DND-41 (cell line): ENCODE data around the gene DPYD.

Experiments used
- ATAC-seq: fragments of 200-7000 bp; cut with Tn5 transposase; 3 replicates; pipeline ENCODE4 v1.9.1; 2021; ENCODE audit warnings: low read depth; ENCODE audit not compliant: insufficient read depth
- DNase-seq: peaks from one replicate; pipeline ENCODE4 v3.0.0-alpha.2; 2020
- H2AFZ ChIP-seq: 2 replicates; pipeline ENCODE4 v1.6.0; 2012; ENCODE audit warnings: low read depth, low read length
- H3K27ac ChIP-seq: 2 replicates; pipeline ENCODE4 v1.5.1; 2012; ENCODE audit warnings: low read length, inconsistent platforms
- H3K27me3 ChIP-seq: fragments of 200-600 bp; sonication (generic); 2 replicates; pipeline ENCODE4 v1.6.0; 2012; ENCODE audit warnings: low read length, mild to moderate bottlenecking, inconsistent platforms; ENCODE audit not compliant: insufficient read depth, poor library complexity
- H3K36me3 ChIP-seq: 2 replicates; pipeline ENCODE4 v1.5.1; 2012; ENCODE audit warnings: low read length, inconsistent platforms; ENCODE audit not compliant: insufficient read depth
- H3K4me1 ChIP-seq: 2 replicates; pipeline ENCODE4 v1.5.1; 2012; ENCODE audit warnings: mild to moderate bottlenecking, low read length; ENCODE audit not compliant: insufficient read depth
- H3K4me2 ChIP-seq: 2 replicates; pipeline ENCODE4 v1.6.0; 2012; ENCODE audit warnings: mild to moderate bottlenecking, moderate library complexity, low read length, inconsistent platforms; ENCODE audit not compliant: insufficient read depth
- H3K4me3 ChIP-seq, 2 experiments: fragments of 200-600 bp in 1 of 2; shearing (Covaris generic) in 1 of 2; 2 replicates each; pipeline ENCODE4 v1.5.1; 2012 to 2016; ENCODE audit warnings: inconsistent platforms in 2 of 2, low read length in 2 of 2, mild to moderate bottlenecking in 2 of 2, low read depth in 1 of 2, moderate library complexity in 1 of 2
- H3K79me2 ChIP-seq: 2 replicates; pipeline ENCODE4 v1.6.0; 2012; ENCODE audit warnings: low read length, inconsistent platforms; ENCODE audit not compliant: insufficient read depth
- H3K9ac ChIP-seq: 2 replicates; pipeline ENCODE4 v1.6.0; 2012; ENCODE audit warnings: low read depth, mild to moderate bottlenecking, inconsistent platforms, low read length, moderate library complexity
- H3K9me3 ChIP-seq: 2 replicates; pipeline ENCODE4 v1.5.1; 2012; ENCODE audit warnings: low read length, moderate library complexity, mild to moderate bottlenecking, inconsistent platforms; ENCODE audit not compliant: insufficient read depth, severe bottlenecking
- H4K20me1 ChIP-seq: 2 replicates; pipeline ENCODE4 v1.6.0; 2012; ENCODE audit warnings: low read length; ENCODE audit not compliant: insufficient read depth
- CTCF ChIP-seq: IDR thresholded peaks from 2 replicates; pipeline ENCODE4 v1.5.1; 2012; ENCODE audit warnings: borderline replicate concordance, low read length, moderate library complexity, mild to moderate bottlenecking; ENCODE audit not compliant: poor library complexity, severe bottlenecking; ENCODE audit errors: extremely low read depth
- EZH2 ChIP-seq: IDR thresholded peaks from 3 replicates; pipeline ENCODE4 v1.6.1; 2012; ENCODE audit warnings: borderline replicate concordance, low read depth, mild to moderate bottlenecking, moderate library complexity, low read length, inconsistent platforms; ENCODE audit not compliant: severe bottlenecking

Gene DPYD

GRCh38 chr1:97743129-97743528 is 177.7 kb downstream of the DPYD start:
- H3K9ac ChIP-seq = no peak overlapping the region
- ATAC-seq = no peak
- no peaks in the 10 kb centered on the region for H3K9me3 ChIP-seq
- no peak overlapping the region for H2AFZ ChIP-seq
- TF ChIP-seq CTCF (no peak), EZH2 (no peak)
- no peaks in the 10 kb centered on the region for H3K27me3 ChIP-seq
- H3K4me3 ChIP-seq = no peak overlapping the region
- H3K27ac ChIP-seq = no peak overlapping the region
- H3K4me1 ChIP-seq = no peaks in the 10 kb centered on the region
- H4K20me1 ChIP-seq = no peaks in the 10 kb centered on the region
- DNase-seq = no peak
- H3K4me2 ChIP-seq = no peak overlapping the region
- H3K79me2 ChIP-seq = no peaks in the 10 kb centered on the region
- no peaks in the 10 kb centered on the region for H3K36me3 ChIP-seq

GRCh38 chr1:97740891-97741290 is 179.9 kb downstream of the DPYD start:
- H4K20me1 ChIP-seq = no peaks in the 10 kb centered on the region
- no peak overlapping the region for H2AFZ ChIP-seq
- TF ChIP-seq CTCF = no peak
- no peak for TF ChIP-seq EZH2
- H3K4me1 ChIP-seq = no peaks in the 10 kb centered on the region
- H3K27me3 ChIP-seq = no peaks in the 10 kb centered on the region
- H3K9me3 ChIP-seq = no peaks in the 10 kb centered on the region
- ATAC-seq (no peak), DNase-seq (no peak)
- H3K27ac ChIP-seq = no peak overlapping the region
- H3K79me2 ChIP-seq = no peaks in the 10 kb centered on the region; the same call in 1 of the 2 replicates
- no peak overlapping the region for H3K4me2 ChIP-seq
- no peak overlapping the region for H3K4me3 ChIP-seq
- no peak overlapping the region for H3K9ac ChIP-seq
- no peaks in the 10 kb centered on the region for H3K36me3 ChIP-seq

- Histone ChIP-seq H3K9ac (no peak overlapping the region), H4K20me1 (no peaks in the 10 kb centered on the region), H3K4me3 (no peak overlapping the region), H2AFZ (no peak overlapping the region), H3K27ac (no peak overlapping the region), H3K36me3 (no peaks in the 10 kb centered on the region), H3K79me2 (no peaks in the 10 kb centered on the region; the same call in 1 of the 2 replicates), H3K27me3 (no peaks in the 10 kb centered on the region), H3K9me3 (no peaks in the 10 kb centered on the region), H3K4me1 (no peaks in the 10 kb centered on the region), H3K4me2 (no peak overlapping the region)
- DNase-seq (no peak), ATAC-seq (no peak)
- no peak for TF ChIP-seq CTCF
- TF ChIP-seq EZH2 = no peak
These were observed 181.2 kb downstream of the DPYD start for GRCh38 chr1:97739596-97740103.

GRCh38 chr1:97738270-97738669 is 182.6 kb downstream of the DPYD start:
- Histone ChIP-seq H3K4me2 (no peak overlapping the region), H3K36me3 (no peaks in the 10 kb centered on the region), H3K9ac (no peak overlapping the region), H3K27ac (no peak overlapping the region), H3K4me3 (no peak overlapping the region), H3K27me3 (no peaks in the 10 kb centered on the region), H2AFZ (no peak overlapping the region), H3K79me2 (peaks cover 3% of the 10 kb centered on the region; the same call in 1 of the 2 replicates), H3K4me1 (no peaks in the 10 kb centered on the region), H3K9me3 (no peaks in the 10 kb centered on the region), H4K20me1 (no peaks in the 10 kb centered on the region)
- ATAC-seq = no peak
- no peak for DNase-seq
- no peak for TF ChIP-seq CTCF
- TF ChIP-seq EZH2 = no peak
